Activated CD4-positive, alpha-beta T cell treated with anti-CD3 and anti-CD28 coated beads, Interleukin-2, amount 10 ng/mL, durations not matched to agents 7 days and 5 days (primary cell): ENCODE measurements around the gene TERB1. TPM values are rescaled to one million over a fixed set of nuclear protein-coding genes. Genes with fewer than 3 reads are reported as not detected.

Experiments
- CTCF ChIA-PET: fragments of 350-600 bp; sonication (Branson Sonifier 250); formaldehyde crosslinking; loops from one replicate; lab custom pipeline; 2021; ENCODE audit warnings: antibody characterized with exemption; lab: Charles Lee
- POLR2A ChIA-PET: fragments of 350-600 bp; sonication (Branson Sonifier 250); formaldehyde crosslinking; loops from one replicate; lab custom pipeline; 2021; ENCODE audit warnings: antibody characterized with exemption; lab: Charles Lee
- DNase-seq: peaks from one replicate; pipeline ENCODE4 v3.0.0-alpha.2; 2020
- H3K27ac Mint-ChIP-seq: one replicate; pipeline ENCODE4 v1.8.0; 2021; ENCODE audit warnings: mild to moderate bottlenecking, moderate library complexity, mixed read lengths
- H3K27me3 Mint-ChIP-seq: one replicate; pipeline ENCODE4 v1.8.0; 2021; ENCODE audit warnings: mixed read lengths
- H3K36me3 Mint-ChIP-seq: one replicate; pipeline ENCODE4 v1.8.0; 2021; ENCODE audit warnings: low read depth, mixed read lengths
- H3K4me1 Mint-ChIP-seq: one replicate; pipeline ENCODE4 v1.8.0; 2021; ENCODE audit warnings: mixed read lengths
- H3K4me3 Mint-ChIP-seq: one replicate; pipeline ENCODE4 v1.8.0; 2021; ENCODE audit warnings: mild to moderate bottlenecking, moderate library complexity, mixed read lengths
- H3K9me3 Mint-ChIP-seq: one replicate; pipeline ENCODE4 v1.8.0; 2021; ENCODE audit warnings: mixed read lengths
- total RNA-seq, 2 experiments: library from RNA; stranded (reverse); gene quantifications; one replicate each; pipeline ENCODE4 v1.2.3, GENCODE V29; 2021

Gene TERB1
- total RNA-seq, 2 experiments from 2014 or later = 0.15 to 0.27 TPM

- Mint-ChIP-seq H3K36me3 (peaks cover 19% of the 10 kb centered on the region), H3K27ac (peak overlapping the region; percentile 90), H3K27me3 (peaks cover 32% of the 10 kb centered on the region), H3K4me3 (no peak overlapping the region), H3K9me3 (no peaks in the 10 kb centered on the region), H3K4me1 (peaks cover 37% of the 10 kb centered on the region)
- ChIA-PET POLR2A (no interaction called here), CTCF (interaction anchor here (1.1 to 3.1 kb wide), 10 partner anchors 10 to 144 kb away, joined by 3 to 20 read pairs (median 7); partner anchors contain the start of gene NAE1)
- no peak for DNase-seq
These were observed 48.4 kb downstream of the TERB1 start for GRCh38 chr16:66752958-66753357.

- Mint-ChIP-seq H3K27ac (peak overlapping the region; percentile 90), H3K9me3 (no peaks in the 10 kb centered on the region), H3K4me1 (peaks cover 42% of the 10 kb centered on the region), H3K4me3 (peak overlapping the region; percentile 68), H3K36me3 (peaks cover 19% of the 10 kb centered on the region), H3K27me3 (peaks cover 32% of the 10 kb centered on the region)
- POLR2A ChIA-PET = no interaction called here
- no peak for DNase-seq
- CTCF ChIA-PET = interaction anchor here (0.7 to 3.1 kb wide), 21 partner anchors 10 to 143 kb away, joined by 3 to 20 read pairs (median 4); partner anchors contain the start of gene NAE1
These were observed 49.0 kb downstream of the TERB1 start for GRCh38 chr16:66752379-66752778.

GRCh38 chr16:66751992-66752322 lies 49.4 kb downstream of the TERB1 start:
- Mint-ChIP-seq H3K27ac (peak overlapping the region; percentile 90), H3K4me1 (peaks cover 46% of the 10 kb centered on the region), H3K27me3 (peaks cover 32% of the 10 kb centered on the region), H3K4me3 (peak overlapping the region; percentile 68), H3K9me3 (no peaks in the 10 kb centered on the region), H3K36me3 (peaks cover 23% of the 10 kb centered on the region)
- no peak for DNase-seq
- CTCF ChIA-PET = interaction anchor here (0.7 to 3.1 kb wide), 23 partner anchors 9 to 143 kb away, joined by 3 to 20 read pairs (median 4); partner anchors contain the start of gene NAE1
- POLR2A ChIA-PET = no interaction called here

GRCh38 chr16:66751303-66751991 lies 49.9 kb downstream of the TERB1 start, which contains the start of gene DYNC1LI2:
DYNC1LI2 (minus strand) TSS chr16:66751609; CDS start chr16:66751591, 18 bp downstream.
- H3K27ac Mint-ChIP-seq = peak within 1 kb of the TSS; percentile 93
- H3K36me3 Mint-ChIP-seq = peaks cover 28% of the 10 kb centered on the region
- peak within 1 kb of the TSS; percentile 80 for H3K4me3 Mint-ChIP-seq
- POLR2A ChIA-PET = no interaction called here
- no peaks in the 10 kb centered on the region for H3K9me3 Mint-ChIP-seq
- CTCF ChIA-PET = interaction anchor here (0.6 to 3.1 kb wide), 27 partner anchors 8 to 228 kb away, joined by 3 to 20 read pairs (median 4); partner anchors contain the start of gene NAE1
- H3K27me3 Mint-ChIP-seq = peaks cover 27% of the 10 kb centered on the region
- peak; percentile 84 for DNase-seq
- peaks cover 51% of the 10 kb centered on the region for H3K4me1 Mint-ChIP-seq

GRCh38 chr16:66751053-66751302 lies 50.4 kb downstream of the TERB1 start:
- POLR2A ChIA-PET = no interaction called here
- CTCF ChIA-PET = interaction anchor here (0.6 to 3.1 kb wide), 19 partner anchors 8 to 228 kb away, joined by 3 to 20 read pairs (median 4); partner anchors contain the start of gene NAE1

GRCh38 chr16:66750279-66751052 lies 50.9 kb downstream of the TERB1 start:
- H3K9me3 Mint-ChIP-seq = no peaks in the 10 kb centered on the region
- peak overlapping the region; percentile 81 for H3K27ac Mint-ChIP-seq
- H3K4me3 Mint-ChIP-seq = peak overlapping the region; percentile 80
- ChIA-PET CTCF (interaction anchor here (0.9 to 3.1 kb wide), 11 partner anchors 10 to 227 kb away, joined by 3 to 20 read pairs (median 7); partner anchors contain the start of gene NAE1), POLR2A (no interaction called here)
- peaks cover 57% of the 10 kb centered on the region for H3K4me1 Mint-ChIP-seq
- H3K36me3 Mint-ChIP-seq = peaks cover 32% of the 10 kb centered on the region
- H3K27me3 Mint-ChIP-seq = peaks cover 23% of the 10 kb centered on the region
- DNase-seq = no peak

More at GRCh38 chr16:66751053-66751302, 50.4 kb downstream of the TERB1 start:
- H3K4me3 Mint-ChIP-seq = peak overlapping the region; percentile 80
- H3K4me1 Mint-ChIP-seq = peaks cover 56% of the 10 kb centered on the region
- H3K27me3 Mint-ChIP-seq = peaks cover 25% of the 10 kb centered on the region
- peak overlapping the region; percentile 81 for H3K27ac Mint-ChIP-seq
- H3K9me3 Mint-ChIP-seq = no peaks in the 10 kb centered on the region
- H3K36me3 Mint-ChIP-seq = peaks cover 31% of the 10 kb centered on the region
- no peak for DNase-seq

GRCh38 chr16:66746682-66747081 lies 54.7 kb downstream of the TERB1 start:
- peak overlapping the region; percentile 82 for H3K27ac Mint-ChIP-seq
- peaks cover 46% of the 10 kb centered on the region for H3K36me3 Mint-ChIP-seq
- POLR2A ChIA-PET = no interaction called here
- H3K4me3 Mint-ChIP-seq = peak overlapping the region; percentile 43
- peak; percentile 62 for DNase-seq
- no peaks in the 10 kb centered on the region for H3K9me3 Mint-ChIP-seq
- peaks cover 50% of the 10 kb centered on the region for H3K4me1 Mint-ChIP-seq
- CTCF ChIA-PET = interaction anchor here (0.7 to 1.6 kb wide), 3 partner anchors 10 to 121 kb away, joined by 3 to 6 read pairs (median 4); no protein-coding TSS in a partner anchor
- no peaks in the 10 kb centered on the region for H3K27me3 Mint-ChIP-seq

GRCh38 chr16:66746048-66746447 lies 55.3 kb downstream of the TERB1 start:
- H3K27me3 Mint-ChIP-seq = no peaks in the 10 kb centered on the region
- H3K9me3 Mint-ChIP-seq = no peaks in the 10 kb centered on the region
- peak overlapping the region; percentile 20 for H3K4me3 Mint-ChIP-seq
- peaks cover 53% of the 10 kb centered on the region for H3K4me1 Mint-ChIP-seq
- ChIA-PET CTCF (no interaction called here), POLR2A (no interaction called here)
- peaks cover 50% of the 10 kb centered on the region for H3K36me3 Mint-ChIP-seq
- DNase-seq = no peak
- peak overlapping the region; percentile 76 for H3K27ac Mint-ChIP-seq

- Mint-ChIP-seq H3K27me3 (no peaks in the 10 kb centered on the region), H3K27ac (no peak overlapping the region), H3K9me3 (no peaks in the 10 kb centered on the region), H3K4me1 (peaks cover 43% of the 10 kb centered on the region), H3K36me3 (peaks cover 50% of the 10 kb centered on the region), H3K4me3 (no peak overlapping the region)
- DNase-seq = no peak
- ChIA-PET POLR2A (no interaction called here), CTCF (interaction anchor here (0.7 to 2.6 kb wide), 6 partner anchors 9 to 84 kb away, joined by 3 to 12 read pairs (median 4); partner anchors contain the start of gene DYNC1LI2)
These were observed 59.2 kb downstream of the TERB1 start for GRCh38 chr16:66741950-66742808.

GRCh38 chr16:66741169-66741900 lies 60.0 kb downstream of the TERB1 start:
- no peaks in the 10 kb centered on the region for H3K27me3 Mint-ChIP-seq
- no peaks in the 10 kb centered on the region for H3K9me3 Mint-ChIP-seq
- ChIA-PET POLR2A (no interaction called here), CTCF (interaction anchor here (0.7 to 2.6 kb wide), 5 partner anchors 10 to 85 kb away, joined by 3 to 12 read pairs (median 3); partner anchors contain the start of gene DYNC1LI2)
- H3K27ac Mint-ChIP-seq = no peak overlapping the region
- no peak for DNase-seq
- H3K4me1 Mint-ChIP-seq = peaks cover 35% of the 10 kb centered on the region
- H3K4me3 Mint-ChIP-seq = no peak overlapping the region
- peaks cover 42% of the 10 kb centered on the region for H3K36me3 Mint-ChIP-seq

- H3K4me1 Mint-ChIP-seq = peaks cover 30% of the 10 kb centered on the region
- DNase-seq = no peak
- no peaks in the 10 kb centered on the region for H3K27me3 Mint-ChIP-seq
- H3K9me3 Mint-ChIP-seq = no peaks in the 10 kb centered on the region
- ChIA-PET CTCF (interaction anchor here (0.9 to 2.6 kb wide), 5 partner anchors 10 to 90 kb away, joined by 3 to 12 read pairs (median 4); partner anchors contain the start of genes DYNC1LI2 and NAE1), POLR2A (no interaction called here)
- no peak overlapping the region for H3K4me3 Mint-ChIP-seq
- peaks cover 45% of the 10 kb centered on the region for H3K36me3 Mint-ChIP-seq
- peak overlapping the region; percentile 26 for H3K27ac Mint-ChIP-seq
These were observed 60.9 kb downstream of the TERB1 start for GRCh38 chr16:66740533-66740932.
